GM19328 (cell line): ENCODE results near the gene RHOC.
"Not testable (repeated sequence)": the region's sequence is repeated elsewhere in the genome, so short reads cannot be mapped to it uniquely, and the experiment has no call there.

Experiments
- ATAC-seq: cut with Tn5 transposase; IDR thresholded peaks from one replicate; pipeline ENCODE4 v1.9.1; 2021; ENCODE audit warnings: mild to moderate bottlenecking, moderate library complexity; ENCODE audit not compliant: unreplicated experiment

RHOC gene

DNA sequence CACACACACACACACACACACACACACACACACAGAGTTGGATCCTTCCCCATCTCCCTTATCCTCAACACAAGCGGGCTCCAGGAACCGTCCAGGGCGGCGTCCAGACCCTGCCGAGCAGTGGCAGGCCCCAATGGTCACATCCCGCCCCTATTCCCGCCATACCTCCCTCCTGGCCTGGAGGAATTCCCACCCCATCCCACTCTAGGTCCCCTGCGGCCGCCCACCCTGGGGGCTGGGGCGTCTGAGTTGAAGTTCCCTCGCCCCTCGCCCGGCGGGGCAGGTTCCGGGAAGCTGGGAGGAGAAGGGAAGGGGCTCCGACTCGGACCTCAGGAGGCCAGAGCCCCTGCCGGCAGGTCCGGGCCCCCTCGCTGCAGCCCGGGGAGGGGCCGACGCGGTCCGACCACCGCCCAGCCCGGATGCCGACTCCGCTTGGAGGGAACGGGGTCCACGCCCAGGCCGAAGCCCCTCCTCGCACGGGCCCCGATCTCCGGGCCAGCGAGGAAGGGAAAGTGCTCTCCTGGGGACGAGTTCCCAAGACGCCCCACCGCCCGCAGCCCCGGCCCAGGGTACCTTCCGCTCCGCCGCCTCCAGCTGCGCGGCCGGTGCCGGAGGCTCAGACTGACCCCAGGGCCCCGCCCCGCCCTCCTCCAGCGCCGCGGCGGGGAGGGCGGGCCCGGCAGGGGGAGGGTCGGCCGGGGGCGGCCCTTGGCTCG is at the start of gene RHOC:
RHOC (minus strand) TSS at position 623 of the 716 bp plus-strand sequence. CDS start 3,328 bp downstream, outside the sequence.
- ATAC-seq = peak; percentile 69

DNA sequence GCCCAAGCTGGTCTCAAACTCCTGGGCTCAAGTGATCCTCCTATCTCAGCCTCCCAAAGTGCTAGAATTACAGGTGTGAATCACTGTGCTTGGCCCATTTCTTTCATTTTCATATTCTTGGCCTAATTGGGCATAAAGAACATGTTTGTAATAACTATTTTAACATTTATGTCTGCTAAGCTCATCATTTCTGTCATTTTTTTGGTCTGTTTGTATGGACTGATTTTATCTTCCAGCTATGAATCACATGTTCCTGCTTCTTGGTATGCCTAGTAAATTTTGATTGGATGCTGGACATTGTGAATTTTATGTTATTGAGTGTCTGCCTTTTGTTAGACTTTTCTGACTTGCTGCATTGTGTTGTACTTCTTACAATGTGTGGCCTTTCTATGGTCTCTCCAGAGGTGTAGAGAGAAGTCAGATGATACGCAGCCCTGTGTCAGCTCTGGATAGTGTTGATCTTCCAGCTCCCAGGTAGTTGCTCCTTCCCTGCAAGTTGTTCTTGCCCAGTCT is 47.2 kb upstream of the RHOC start:
- ATAC-seq = no peak

DNA sequence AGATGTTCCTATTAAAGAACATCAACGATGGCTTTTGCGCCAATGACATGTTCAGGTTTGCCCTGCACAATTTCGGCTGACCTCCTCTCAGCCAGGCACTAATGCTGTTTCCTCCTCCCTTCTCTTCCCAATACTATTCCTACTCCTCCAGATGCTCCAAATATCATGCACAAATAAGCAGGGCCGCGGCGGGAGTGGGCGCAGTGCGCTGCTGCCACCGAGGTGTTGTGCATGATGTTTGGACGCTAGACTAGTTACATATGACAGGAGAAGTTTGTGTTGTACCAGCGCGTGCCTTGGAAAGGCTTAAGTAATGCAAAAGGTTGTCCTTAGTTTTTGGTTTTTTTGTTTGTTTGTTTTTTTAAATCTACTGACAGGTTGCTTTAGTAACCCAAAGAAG is 41.5 kb upstream of the RHOC start:
- ATAC-seq = no peak

DNA sequence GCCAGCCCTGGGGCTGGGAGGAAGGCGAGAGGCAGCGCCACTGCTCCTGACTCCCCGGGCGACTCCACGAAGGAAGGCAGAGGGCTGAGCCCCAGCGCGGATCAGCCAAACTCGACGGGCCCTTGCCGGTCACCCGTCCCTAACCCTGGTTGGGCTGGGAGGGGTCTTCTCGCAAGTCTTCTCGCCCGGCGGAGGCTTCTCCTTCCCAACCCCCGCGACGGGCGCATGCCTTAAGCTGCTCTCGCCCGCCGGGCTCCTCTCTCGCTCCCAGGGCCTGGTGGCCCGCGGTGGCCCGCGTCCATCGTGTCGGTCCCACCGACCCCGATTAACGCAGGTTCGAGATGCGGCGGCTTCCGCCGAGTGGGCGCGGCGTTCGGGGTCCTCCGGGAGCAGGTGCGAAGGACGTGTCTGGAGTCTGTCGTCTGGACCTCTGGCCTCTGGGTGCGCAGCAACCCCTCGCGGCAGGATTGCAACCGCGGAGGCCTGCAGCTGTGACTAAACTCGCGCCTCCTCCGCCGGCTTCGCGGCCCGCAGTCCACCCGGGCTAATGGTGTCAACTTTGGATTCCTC is 37.2 kb upstream of the RHOC start:
- no peak for ATAC-seq

DNA sequence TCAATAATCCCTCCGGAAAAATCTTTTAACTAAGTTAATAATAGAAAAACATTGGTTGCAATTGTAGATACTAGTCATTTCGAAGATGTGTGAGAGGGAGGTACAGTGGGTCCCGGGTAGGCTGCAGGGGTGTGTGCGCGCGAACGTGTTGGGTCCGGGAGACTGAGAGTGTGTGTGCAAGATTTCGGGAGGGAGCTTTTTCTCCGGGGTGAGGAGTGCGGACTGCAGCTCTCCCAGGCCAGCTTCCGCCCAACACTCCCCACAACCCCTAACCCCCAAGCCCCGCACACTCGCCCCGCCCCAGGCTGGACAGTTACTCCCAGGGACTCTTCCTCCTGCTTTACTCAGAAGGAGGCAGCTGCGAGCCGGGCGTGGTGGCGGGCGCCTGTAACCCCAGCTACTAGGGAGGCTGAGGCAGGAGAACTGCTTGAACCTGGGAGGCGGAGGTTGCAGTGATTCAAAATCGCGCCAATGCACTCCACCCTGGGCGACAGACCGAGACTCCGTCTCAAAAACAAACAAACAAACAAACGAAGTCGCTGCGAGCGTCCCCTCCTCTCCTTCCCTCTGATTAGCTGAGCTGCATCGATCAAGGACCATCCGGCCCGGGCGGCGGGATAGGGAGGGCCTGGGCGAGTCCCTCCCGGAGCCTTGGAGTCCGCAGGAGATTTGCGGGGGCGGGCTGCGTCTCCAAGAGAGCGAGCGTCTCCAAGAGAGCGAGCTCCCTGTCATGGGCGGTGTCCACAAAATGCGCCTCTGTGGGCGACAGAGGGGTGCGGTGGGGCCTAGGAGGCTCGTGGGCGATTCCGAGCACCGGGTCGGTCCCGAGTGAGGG is 36.5 kb upstream of the RHOC start:
- ATAC-seq = no peak

DNA sequence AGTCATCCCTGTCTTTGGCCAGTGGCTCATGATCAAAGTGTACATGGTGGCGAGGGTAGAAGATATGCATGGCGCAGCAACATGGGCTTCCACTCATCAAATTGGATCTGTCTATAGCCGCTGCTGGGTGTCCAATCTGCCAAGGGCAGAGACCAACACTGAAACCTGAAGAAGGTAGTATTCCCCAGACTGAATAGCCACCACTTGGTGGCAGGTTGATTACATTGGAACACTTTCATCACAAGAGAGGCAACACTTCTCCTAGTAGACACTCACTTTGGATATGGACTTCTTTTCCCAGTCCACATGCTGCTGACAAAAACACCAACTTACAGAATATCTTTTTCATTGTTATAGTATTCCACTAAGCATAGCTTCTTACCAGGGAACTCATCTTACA is 30.6 kb upstream of the RHOC start:
- ATAC-seq = no peak

DNA sequence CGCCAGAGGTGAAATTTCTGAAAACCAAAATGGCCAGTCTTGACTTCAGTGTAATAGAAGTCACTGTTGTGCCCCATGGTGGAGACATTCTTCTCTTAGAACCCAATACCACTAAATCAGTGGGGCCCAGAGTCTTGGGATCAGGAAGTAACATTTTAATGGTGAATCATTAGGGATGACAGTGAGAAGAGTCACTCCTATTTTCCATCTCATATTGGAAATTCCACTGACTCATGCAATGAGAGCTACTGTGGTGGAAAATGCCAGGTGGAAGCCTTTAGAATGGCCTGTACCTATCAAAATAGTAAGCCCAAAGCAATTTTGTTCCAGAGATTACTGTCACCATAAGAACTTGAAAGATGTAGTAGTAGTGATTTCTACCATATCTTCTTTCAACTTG is 28.8 kb upstream of the RHOC start:
- ATAC-seq = no peak

DNA sequence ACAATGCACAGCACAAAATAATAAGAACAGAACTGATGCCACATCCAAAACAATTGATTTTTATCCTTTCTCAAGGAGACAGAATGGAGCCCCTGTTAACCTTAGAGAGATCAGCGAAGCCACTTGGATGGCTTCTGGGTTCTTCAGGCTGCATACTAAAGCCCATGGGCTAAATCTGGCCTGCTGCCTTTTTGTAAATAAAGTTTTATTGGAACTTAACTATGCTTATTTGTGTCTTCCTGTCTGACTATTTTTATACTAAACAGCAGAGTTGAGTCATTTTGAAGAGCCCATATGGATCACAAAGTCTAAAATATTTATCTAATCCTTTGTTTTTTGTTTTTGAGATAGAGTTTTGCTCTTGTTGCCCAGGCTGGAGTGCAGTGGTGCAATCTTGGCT is 24.5 kb upstream of the RHOC start:
- ATAC-seq = no peak

DNA sequence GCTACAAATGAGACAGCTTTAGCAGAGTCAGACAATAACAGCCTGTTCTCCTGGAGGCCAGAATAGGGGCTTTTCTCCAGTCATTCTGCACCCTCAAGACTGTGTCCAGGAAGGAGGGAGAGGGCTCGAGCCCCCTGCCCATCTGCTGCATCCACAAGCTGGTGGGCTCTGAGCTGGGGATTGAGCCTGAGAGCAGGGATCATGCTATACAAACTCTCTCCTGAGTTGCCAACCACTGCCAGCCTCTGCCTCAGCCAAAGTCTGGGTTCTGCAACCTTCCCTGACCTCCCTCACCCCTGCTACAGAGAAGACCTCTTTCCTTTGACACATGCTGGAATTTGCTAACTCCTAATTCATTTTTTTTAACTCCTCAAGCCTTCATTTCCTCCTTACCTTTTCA is 23.0 kb upstream of the RHOC start:
- ATAC-seq = no peak

DNA sequence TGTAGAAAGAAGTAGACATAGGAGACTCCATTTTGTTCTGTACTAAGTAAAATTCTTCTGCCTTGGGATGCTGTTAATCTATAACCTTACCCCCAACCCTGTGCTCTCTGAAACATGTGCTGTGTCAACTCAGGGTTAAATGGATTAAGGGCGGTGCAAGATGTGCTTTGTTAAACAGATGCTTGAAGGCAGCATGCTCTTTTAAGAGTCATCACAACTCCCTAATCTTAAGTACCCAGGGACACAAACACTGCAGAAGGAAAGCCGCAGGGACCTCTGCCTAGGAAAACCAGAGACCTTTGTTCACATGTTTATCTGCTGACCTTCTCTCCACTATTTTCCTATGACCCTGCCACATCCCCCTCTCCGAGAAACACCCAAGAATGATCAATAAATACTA is 22.1 kb upstream of the RHOC start:
- not testable (repeated sequence) for ATAC-seq

DNA sequence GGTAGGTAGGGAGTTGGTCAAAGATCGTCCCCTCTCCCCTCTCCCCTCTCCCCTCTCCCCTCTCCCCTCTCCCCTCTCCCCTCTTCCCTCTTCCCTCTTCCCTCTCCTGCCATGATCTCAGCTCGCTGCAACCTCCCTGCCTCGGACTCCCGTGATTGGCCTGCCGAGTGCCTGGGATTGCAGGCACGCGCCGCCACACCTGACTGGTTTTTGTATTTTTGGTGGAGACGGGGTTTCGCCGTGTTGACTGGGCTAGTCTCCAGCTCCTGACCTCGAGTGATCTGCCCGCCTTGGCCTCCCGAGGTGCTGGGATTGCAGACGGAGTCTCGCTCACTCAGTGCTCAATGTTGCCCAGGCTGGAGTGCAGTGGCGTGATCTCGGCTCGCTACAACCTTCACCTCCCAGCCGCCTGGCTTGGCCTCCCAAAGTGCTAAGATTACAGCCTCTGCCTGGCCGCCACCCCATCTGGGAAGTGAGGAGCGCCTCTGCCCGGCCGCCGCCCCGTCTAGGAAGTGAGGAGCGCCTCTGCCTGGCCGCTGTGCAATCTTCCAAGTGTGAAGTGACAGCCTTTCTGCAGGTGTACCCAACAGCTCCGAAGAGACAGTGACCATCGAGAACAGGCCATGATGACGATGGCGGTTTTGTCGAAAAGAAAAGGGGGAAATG is 21.5 kb upstream of the RHOC start:
- ATAC-seq = not testable (repeated sequence)

DNA sequence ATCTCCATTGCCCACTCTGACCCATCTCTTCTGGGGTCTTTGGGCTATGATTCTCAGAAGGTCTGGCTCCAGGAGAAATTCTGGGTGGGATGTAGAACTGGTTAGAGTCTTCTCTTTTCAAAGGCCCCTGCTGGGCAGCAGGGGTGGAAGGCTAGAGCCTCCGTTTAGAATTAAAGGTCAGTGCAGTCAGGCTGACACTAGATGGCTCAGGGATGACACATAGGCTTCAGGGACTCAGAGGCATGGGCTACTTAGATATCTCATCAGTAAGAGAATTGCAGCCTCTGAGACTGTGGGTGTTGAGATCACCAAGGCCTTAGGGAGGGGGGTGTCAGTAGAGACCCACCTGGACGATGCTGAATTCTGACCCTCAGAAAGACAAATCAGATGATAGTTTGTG is 20.8 kb upstream of the RHOC start:
- no peak for ATAC-seq

DNA sequence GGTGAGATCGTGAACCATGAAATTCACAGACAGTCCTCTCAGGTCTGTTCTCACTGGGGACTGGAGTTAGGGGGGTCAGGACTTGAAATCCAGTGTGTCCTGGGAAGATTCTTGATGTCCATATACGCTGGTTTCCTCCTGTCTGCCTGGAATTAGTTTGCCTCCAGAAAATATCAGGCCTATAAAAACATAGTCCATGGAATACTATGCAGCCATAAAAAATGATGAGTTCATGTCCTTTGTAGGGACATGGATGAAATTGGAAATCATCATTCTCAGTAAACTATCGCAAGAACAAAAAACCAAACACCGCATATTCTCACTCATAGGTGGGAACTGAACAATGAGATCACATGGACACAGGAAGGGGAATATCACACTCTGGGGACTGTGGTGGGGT is 17.3 kb upstream of the RHOC start:
- ATAC-seq = not testable (repeated sequence)

DNA sequence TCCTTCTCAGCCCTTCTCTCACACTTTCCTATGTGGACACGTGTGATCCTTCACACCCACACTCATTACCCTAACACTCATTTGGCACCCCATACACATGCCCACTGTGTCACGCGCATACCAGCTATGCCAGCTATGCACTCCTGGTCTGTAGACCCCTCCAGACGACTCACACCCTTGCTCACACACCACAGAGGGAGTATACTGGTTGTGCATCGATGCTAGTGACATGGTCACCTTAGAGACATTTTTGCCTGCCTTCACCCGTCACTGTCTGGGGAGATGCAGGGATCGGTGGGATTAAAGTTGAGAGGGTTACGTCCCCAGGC is 16.5 kb upstream of the RHOC start:
- no peak for ATAC-seq

DNA sequence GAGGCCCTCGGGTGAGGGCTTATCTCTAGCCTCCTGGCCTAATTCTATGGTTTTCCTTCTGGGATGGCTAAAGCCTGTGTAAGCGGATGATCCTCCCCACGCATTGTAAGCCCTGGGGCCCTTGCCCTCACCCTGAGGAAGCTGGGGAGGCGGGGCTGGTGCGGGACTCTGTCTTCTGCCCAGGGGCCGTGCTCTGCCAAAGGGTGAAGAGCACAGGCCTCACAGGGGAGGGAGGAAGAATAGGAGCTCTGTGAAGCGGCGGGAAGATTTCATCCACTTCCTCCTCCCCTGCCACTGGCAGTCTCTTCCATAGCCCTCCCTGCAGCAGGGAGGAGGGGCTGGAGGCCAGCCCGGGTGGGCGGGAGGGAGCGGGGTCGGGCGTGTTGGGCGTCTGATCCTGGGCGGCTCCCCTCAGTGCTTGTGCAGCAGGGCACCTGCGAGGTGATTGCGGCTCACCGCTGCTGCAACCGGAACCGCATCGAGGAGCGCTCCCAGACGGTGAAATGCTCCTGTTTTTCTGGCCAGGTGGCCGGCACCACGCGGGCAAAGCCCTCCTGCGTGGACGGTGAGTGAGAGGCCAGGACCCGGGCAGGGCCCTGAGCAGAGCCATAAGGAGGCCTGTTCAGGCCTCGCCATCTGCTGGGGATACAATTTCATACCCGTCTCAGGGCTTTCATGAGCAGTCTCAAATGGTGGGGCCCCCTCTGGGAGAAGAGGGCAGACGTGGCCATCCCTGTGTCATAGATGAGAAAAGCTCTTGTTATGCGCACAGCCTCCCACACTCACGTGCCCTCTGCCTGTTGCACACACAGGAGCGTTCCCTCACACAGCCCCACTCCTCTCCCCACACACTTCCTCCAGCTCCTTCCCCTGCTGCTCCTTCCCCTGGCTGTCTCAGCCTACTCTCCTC is 15.9 kb upstream of the RHOC start:
- ATAC-seq = no peak

DNA sequence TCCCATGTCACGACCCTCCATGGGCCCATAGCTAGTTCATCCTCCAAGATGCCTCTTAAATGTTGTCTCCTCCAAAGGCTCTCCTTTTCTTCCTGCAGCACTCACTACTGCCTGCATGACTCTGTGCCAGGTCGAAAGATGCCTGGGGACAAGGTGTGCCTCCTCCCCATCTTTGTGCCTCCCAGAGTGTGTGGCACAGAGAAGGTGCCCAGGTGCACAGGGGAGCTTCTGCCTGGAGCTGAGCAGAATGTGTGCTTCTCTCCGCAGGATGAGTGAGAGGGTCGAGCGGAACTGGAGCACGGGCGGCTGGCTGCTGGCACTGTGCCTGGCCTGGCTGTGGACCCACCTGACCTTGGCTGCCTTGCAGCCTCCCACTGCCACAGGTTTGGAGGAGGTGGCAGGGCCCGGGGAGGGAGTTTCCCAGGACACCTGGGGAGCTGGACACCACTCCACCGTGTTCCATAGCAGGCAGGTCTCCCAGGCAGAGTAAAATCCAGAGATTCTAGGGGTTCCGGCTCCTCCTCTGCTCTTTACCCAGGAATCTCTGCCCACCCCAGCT is 15.1 kb upstream of the RHOC start:
- ATAC-seq = no peak

DNA sequence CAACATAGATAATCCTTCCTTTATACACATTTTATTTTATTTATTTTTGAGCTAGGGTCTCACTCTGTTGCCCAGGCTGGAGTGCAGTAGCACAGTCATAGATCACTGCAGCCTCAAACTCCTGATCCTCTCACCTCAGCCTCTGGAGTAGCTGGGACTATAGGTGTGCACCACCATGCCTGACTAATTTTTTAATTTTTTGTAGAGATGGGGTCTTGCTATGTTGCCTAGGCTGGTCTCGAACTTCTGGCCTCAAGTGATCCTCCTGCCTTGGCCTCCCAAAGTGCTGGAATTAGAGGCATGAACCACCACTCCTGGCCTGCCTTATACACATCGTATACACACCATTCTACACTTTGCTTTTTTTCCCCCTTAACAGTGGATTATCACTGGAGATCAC is 14.4 kb upstream of the RHOC start:
- not testable (repeated sequence) for ATAC-seq

DNA sequence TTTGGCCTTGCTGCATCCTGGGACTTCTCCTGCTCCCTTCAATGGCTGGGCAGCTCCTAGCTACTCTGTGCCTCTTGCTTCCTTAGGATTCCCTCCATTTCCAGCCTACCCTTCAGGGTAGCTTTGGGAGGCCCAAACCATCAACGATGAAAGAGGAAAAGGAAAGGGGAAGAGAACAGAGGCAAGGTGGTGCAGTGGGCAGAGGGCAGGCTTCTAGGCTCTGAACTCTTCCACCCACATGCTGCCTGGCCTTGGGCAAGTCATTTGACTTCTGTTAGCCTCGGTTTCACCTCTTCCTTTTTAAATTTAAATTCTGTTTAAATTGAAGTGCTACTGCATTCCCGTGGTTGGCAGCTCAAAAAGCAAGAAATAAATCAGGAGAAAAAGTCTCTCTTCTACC is 13.9 kb upstream of the RHOC start:
- no peak for ATAC-seq

DNA sequence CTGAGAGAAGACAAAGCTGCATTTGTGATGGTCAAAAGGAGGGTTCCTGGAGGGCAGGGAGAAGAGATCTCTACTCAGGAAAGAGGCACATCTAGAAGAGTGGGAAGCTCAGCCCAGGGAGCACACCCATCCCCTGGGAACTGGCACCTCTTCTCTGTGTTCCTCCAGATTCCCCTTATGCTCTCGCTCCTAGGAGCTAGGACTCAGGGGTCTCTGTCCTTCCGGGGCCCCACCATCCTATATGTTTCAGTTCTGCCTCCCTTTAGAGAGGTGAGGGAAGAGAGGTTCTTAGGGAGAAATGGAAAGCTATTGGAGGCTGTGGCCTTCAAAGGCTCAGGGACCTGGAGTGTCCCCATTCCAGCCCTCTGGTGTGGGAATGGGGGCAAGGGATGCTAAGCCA is 12.8 kb upstream of the RHOC start:
- ATAC-seq = no peak
